Activated naive CD4-positive, alpha-beta T cell (primary cell): Measurements from ENCODE around the gene SMYD2.
A peak's percentile ranks its signal among the peaks of the same experiment; 100 is the strongest.

Experiments
- DNase-seq, 4 experiments: peaks; one replicate each; lab custom pipeline; 2025; lab: John Stamatoyannopoulos, UW

The SMYD2 gene, protein sequence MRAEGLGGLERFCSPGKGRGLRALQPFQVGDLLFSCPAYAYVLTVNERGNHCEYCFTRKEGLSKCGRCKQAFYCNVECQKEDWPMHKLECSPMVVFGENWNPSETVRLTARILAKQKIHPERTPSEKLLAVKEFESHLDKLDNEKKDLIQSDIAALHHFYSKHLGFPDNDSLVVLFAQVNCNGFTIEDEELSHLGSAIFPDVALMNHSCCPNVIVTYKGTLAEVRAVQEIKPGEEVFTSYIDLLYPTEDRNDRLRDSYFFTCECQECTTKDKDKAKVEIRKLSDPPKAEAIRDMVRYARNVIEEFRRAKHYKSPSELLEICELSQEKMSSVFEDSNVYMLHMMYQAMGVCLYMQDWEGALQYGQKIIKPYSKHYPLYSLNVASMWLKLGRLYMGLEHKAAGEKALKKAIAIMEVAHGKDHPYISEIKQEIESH

DNA sequence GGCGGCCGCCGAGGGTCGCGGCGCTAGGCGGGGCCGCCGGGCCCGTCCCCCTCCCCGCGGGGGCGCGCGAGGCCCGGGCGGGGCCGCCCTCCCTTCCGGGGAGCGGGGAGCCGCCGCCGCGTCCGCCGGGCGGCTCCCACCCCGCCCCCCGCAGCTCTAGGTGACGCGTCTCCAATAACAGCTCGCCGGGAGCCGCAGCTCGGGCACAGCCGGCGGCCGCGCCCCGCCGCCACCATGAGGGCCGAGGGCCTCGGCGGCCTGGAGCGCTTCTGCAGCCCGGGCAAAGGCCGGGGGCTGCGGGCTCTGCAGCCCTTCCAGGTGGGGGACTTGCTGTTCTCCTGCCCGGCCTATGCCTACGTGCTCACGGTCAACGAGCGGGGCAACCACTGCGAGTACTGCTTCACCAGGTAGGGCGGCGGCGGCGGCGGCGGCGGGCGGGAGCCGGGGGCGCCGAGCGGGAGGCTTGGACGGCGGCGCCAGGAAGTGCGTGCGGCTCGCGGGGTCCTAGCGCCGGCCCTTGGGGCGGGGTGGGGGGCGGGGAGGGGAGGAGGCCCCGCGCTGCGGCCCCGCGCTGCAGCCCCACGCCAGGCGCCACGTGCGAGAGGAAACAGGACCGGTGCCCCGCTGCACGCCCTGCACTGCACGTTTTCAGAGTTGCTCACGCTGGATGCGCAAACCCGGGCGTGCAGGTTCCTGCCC is at the start of gene SMYD2:
SMYD2 (plus strand) TSS at position 139 of the 699 bp plus-strand sequence; CDS start at position 235, 96 bp downstream.
- peak; percentile 38 to 62 (median 46) for DNase-seq

DNA sequence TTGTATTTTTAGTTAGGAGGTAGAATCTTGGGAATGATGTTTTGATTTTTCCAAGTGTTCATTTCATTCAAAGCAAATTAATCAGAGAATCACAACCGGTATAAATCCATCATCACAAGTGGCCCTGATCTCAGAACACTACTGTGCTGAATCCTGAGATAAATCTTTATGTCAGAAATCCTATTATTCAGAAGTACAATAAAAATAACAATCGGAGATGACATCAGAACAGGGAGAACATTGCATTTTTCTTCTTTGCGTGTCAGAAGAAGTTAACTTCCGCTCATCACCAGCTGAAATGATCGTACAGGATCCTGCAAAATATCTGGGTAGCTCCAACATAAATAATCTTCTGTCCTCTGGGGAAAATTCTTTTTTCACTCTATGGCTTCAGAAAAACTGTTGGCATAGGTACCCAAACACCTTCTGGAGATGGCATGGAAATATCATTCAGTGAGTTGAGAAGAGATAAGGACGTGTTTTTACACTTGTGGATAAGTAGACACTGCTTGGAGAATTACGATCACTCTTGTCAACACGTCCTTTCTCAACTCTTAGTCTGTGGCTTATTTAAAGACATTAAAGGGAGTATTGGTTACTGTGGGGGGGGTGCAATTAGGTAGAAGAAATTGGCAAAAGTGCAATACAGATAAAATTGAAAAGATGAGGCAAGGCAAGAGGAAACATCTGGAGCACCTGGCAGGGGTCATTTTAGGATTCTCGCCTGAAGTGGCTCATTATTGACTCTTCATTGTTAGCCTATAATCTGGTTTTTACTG is 46.9 kb upstream of the SMYD2 start:
- no peak for DNase-seq

DNA sequence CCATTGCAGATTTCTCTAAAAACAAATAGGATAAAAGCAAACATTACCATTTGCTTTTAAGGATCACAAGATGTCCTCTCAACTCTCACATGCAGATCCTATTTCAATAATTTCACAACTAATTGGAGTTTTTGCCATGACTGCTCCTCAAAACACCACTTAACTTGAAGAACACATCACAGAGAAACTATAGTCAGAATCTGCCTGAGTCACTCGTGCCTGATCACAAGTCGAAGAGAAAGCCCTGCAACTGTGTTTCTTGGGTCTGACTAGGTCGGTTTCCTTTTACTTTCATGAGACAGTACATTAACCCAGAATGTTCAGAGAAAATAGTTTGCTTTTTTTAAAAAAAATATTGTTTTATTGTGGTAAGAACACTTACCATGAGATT is 46.3 kb upstream of the SMYD2 start:
- no peak for DNase-seq

DNA sequence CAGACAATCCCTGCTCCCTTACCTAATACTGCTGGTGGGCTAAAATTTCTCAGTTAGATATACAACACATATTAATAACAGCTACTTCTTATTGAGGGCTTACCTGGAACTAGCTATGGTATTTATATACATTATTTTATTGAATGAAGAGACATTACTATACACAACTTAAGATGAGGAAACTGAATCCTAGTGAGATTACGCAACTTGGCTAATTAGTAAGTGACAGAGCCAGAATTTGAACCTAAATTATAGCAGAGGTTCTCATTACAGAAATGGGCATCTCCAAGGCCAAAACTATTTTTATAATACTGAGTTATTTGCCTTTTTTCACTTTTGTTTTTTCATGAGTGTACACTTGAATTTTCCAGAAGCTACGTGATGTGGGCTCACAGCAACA is 44.5 kb upstream of the SMYD2 start:
- DNase-seq: no peak

DNA sequence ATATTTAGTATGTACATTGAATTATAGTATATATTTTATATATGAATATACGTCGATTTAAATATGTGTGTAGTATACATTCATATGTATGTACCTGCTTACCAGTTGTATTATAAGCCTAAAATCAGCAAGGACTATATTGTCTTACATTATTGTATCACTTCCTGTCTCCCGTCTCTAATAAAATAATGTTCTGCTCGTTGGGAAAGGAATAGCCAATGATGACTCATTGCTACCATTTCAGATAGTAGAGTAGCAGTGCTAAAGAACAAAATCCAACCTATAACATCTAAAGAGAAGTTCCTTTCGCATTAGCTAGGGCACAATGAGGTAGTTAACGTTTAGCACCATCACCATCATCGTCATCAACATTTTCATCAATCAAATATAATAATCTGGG is 39.9 kb upstream of the SMYD2 start:
- no peak for DNase-seq

DNA sequence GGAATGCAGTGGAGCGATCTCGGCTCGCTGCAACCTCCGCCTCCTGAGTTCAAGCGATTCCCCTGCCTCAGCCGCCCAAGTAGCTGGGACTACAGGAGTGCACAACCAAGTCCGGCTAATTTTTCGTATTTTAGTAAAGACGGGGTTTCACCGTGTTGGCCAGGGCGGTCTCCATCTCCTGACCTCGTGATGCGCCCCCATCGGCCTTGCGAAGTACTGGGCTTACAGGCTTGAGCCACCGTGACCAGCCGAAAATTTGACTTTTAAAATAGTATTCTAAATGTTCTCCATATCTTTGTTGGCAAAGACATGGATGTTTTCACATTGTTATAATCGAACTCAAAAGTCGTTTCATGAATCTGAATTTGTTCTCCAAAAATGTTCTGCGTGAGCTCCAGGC is 36.7 kb upstream of the SMYD2 start:
- DNase-seq: no peak

DNA sequence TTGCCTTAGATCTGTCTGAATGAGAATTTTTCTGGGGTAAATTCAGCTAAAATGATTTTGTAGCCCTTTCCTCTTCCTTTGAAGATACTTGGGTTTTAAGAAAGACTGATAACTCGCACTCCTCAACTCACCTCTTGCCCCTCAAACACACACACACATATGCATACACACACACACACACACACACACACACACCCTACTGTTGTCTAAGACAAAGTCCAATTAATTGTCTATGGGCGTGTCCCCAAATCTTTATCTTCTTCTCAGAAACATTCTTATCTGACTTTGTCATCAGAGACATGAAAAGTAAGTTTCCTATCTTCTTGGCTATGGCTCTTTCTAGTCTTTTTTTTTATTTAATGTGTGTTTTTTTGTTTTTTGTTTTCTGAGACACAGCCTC is 36.1 kb upstream of the SMYD2 start:
- no peak for DNase-seq

DNA sequence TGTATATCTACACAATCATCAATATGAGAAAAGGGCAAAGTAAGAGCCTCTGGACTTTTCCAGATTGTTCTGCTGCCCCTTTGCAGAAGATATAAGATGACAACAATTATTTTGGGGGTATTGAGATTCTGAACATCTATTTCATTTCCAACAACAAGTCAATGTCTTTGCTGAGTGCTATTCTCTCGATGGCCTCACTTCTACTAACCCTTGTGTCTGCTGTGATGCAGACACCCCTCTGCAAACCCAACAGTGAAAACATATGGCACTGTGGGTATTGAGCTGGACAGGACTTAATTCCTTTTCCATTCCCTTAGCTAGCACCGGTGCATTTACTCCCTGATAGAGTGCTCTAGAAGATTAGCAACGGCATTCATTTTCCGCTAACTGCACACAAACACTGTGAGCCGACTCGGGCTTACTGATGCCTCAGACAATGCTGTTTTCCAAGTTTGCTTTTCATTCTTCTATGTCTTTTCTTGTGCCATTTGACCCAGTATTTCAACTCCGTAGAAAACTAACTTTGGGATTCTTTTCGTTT is 33.4 kb upstream of the SMYD2 start:
- no peak for DNase-seq

DNA sequence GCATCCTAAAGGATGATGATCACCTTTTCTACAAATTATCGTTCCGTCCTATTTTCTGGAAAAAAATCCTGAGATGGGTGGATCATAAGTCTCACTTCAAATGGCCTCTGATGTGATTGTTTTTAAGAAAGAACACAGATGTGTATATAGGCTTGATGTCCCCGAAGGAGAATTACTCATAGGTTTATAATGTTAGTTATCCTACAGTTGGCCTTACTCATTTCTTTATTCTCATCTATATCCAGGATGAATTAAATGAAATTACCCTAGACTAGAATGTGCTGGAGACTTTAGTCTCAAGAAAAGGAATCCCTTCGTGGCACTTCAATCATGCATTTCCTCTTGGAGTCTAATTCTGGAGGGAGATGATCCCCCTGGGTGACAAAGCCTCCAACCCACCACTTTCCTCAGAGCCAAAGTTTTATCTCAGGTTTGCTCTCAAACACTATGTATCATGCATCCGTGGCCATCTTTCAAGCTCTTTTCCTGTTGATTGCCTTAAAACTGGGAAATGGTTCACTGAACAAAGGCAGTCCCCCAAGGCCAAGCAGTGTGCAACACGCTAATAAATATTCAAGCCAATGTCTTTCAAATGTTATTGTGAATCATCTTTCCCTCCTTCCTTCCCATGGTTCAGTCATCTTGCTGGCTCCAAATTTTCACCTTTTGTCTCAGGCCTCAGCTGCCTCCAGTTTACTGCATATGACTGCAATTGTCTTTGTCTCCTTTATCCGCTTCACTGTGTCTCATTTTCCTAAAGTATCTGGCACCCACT is 32.5 kb upstream of the SMYD2 start:
- DNase-seq: no peak

DNA sequence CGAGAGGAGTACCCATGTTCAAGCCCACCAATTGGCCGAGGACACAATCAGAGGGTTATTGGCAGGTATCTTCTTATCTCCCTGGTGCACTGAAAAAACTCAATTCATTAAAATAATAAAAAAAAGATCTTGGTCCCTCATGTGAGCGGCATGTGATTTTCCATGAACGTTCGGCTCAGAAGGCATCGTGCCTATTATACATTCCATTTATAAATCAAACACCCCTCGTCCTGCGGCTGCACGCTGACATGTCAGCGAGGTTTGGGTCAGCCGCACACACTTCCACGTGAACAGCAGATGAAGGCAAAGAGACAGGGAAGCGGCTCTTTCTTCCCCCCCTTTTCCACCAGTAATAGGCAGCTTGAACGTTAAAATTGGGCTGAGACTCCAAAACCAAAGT is 31.3 kb upstream of the SMYD2 start:
- no peak for DNase-seq

DNA sequence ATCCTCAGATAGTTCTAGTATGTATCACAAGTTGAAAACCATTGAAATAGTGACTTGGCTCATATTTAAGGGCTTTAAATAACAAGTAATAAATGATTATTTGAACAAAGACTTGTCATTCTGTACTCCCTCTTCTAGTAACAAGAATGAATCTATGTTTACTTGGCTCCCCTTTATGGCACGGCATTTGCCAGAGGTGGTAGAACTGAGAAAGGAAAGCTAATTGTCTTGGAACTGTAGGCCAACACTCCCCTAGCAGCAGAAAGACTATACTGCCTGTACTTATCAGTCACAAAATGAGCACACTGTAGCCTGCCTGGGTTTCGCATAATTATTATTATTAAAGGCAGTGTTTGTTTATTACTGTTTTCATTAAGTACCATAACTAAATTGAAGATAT is 29.6 kb upstream of the SMYD2 start:
- no peak for DNase-seq

DNA sequence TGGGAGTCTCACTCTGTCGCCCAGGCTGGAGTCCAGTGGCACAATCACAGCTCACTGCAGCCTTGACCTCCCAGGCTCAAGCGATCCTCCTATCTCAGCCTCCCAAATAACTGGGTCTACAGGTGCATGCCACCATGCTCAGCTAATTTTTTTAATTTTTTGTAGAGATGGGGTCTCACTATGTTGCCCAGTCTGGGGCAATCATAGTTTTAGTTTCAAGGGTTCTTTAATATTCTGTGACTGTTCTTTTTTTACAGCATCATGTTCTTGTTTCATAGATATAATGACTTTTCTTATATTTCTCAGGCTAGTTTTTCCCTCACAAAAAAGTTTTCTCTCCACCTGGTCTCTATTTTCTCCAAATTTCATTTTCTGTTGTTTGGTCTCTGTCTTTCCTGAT is 25.4 kb upstream of the SMYD2 start:
- no peak for DNase-seq

DNA sequence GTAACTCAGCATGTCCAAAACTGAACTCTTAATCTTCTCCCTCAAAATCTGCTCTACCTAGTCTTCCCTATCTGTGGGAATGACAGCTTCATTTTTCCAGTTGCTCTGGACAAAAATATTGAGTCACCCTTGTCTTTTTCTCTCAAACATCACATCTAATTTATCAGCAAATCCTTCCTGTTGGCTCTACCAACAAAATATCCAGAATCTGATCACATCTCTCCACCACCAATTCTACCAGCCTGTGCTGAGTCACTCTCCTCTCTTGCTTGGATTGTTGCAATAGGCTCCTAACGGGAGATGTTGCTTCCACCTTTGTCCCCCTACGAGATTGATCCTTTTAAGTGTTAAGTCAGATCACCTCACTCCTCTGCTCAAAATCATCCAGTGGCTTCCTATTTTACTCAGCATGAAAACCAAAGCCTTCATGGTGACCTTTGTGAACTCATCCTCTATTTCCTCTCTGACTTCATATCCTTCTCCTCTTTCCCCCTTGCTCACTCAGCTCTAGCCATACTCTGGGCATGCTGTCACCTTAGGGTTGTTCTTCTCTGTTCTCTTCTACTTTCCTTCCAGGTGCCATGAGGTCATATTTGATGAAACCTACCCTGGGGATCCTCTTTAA is 21.5 kb upstream of the SMYD2 start:
- no peak for DNase-seq

DNA sequence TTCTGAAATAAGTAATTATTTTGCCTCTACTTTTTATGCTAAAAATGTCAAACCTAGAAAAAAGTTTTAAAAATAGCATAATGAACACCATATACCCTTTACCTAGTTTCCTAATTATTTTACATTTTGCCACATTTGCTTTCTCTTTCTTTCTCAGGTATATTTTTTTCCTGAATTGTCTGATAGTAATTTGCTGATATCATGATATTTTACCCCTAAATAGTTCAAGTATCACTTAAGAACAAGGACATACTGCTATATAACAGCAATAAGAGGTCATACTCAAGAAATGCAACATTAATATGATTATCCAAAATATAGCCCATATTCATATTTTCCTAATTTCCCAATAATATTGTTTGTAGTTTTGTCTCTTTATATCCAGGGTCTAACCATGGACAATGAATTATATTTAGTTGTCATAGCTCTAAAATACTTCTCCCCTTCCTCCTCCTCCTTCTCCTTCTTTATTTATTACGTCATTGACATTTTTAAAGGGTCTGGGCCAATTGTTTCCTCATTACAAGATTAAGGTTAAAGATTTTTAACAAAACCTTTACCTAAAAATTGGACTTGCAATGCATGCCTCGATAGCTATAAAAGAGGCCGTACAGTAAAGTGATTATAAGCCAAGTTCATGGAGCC is 20.3 kb upstream of the SMYD2 start:
- DNase-seq: no peak

DNA sequence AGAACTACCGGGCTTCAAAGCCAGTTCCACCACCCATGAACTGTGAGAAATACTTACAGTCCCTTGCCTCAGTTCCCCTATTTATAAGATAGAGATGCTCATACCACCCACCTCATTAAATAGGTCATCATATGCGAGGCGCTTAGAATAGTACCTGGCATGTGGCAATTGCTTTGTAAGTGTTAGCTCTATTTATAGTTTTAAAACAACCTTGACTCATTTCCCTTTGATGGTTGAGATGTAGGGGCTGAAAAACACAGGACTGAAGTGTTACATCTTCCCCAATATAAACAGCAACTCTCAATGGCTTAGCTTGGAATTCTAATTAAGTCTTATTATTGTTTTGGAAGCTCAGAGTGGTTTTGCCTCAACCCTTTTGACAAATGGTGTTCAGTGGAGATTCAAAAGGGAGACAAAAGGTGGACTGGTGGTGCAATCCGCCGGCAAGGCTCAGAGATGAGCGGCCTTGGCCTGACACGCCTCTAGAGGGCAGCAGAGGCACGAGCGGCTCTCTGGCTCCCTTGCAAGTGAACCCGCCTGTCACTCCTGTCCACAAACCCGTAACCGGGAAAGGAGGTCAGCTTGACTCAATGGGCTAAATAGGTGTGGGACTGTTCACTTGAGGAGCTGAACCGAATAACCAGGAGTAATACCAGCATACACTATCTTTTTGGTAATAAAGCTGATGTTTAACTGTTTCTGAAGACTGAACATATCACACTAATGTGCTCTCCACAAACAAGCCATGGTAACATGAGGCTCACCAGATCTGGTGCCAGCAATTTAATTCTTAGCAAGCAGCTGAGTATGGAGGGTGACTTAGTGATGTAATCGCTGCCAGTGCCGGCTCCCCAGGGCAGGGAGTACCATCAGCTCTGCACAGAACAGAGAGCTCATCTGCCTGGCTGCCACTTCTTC is 19.5 kb upstream of the SMYD2 start:
- DNase-seq: peak; percentile 58 to 79 (median 70)

DNA sequence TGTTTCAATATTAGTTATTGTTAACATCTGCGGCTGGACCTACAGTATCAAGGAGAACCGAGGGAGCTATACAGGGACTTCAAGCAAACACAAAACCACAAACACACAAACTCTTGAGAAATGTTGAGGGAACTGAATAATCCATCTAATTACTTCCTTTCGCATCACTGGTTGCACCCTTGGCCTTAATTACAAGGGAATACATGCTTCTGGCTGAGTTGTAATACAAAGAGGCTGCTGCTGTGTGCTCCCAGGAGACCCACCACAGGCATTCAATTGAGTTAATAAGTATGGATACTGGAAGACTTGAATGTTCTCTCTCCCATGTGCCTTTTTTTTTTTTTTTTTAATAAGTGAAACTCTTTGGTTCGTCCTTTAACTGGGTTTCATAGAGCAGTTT is 16.8 kb upstream of the SMYD2 start:
- no peak for DNase-seq

DNA sequence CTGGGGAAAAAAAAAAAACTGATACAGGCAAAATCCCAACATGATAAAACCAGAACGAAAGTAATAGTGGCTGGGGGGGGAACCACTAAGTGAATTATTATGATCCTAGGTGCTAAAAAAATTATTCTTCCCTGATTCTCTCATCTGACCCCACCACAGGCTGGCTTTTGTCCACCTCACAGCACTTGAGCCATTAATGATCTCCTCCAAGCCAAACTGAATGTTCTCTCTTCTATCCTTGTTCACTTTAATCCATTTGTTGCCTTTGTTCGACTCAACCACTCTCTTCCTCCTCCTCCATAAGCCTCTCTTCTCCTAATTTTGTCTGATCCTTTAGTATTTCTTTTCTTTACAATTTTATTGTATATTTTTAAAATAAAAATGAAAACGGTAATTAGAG is 16.0 kb upstream of the SMYD2 start:
- no peak for DNase-seq

DNA sequence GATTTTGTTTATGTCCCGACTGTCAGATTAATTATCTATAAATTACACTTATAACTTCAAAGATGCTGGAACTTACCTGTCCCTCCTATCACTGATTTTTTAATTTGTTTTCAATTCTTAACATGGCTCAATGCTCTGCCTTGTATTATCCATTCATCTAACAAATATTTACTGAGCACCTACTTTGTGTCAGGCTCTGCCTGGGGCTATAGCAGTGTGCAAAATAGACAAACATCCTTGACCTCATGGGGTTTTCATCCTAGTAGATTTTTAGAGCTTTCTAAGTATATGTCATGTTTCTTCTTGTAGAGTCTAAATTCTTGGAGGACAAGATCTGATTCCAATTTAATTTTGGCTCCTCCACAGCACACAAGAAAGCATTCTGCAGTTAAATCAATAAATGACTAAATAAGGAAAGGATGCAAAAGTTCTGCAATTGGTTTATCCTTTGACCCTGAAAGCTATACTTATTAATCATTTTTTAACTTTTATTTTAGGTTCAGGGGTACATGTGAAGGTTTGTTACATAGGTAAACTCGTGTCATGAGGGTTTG is 10.8 kb upstream of the SMYD2 start:
- no peak for DNase-seq

DNA sequence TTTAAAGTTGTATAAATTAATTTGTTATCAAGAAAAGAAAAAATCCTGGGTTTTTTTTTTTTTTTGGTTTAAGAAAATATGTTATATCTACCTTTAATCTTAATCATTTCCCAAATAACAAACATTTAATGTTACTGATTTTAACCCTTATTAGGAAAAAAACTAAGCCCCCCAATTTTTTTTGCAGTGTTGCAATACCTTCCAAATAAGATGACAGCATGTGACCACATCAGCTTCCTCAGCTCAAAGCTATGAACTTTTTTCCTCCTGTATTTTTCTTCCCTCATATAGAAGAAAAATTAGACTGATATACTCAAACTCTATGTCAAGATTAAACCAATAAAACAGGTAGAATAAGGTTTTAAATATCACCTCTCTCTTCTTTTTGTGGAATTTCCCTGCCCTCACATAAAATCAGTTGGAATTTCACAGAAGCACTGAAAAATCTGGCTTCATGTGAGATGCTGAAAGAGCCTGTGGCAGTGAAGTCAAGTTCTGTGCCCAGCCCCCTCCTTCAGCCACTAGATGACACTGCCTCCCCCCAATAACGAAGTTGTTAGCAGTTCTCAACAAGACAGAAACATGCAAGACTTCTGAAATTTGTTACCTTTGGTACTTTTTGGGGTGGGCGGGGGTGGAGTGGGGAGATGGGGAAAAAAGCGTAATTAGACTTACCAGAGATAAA is 9.6 kb upstream of the SMYD2 start:
- no peak for DNase-seq
